Stimulated activated naive B cell treated with anti-CD40 and anti-IgM and Interleukin-4, amounts not matched to agents 10 μg/mL and 1 μg/mL and 100 μg/mL, for 72 hours (primary cell): ENCODE results near the gene FLT3LG.
A peak's percentile ranks its signal among the peaks of the same experiment; 100 is the strongest.
"Not testable (repeated sequence)": the region's sequence is repeated elsewhere in the genome, so short reads cannot be mapped to it uniquely, and the experiment has no call there.

Source experiments
- ATAC-seq, 2 donors: fragments of 150-1000 bp; cut with Tn5 transposase; replicated peaks; 2 replicates each; pipeline ENCODE4 v1.10.0; 2021; ENCODE audit warnings: moderate library complexity in 1 of 2
- DNase-seq: peaks from one replicate; pipeline ENCODE4 v3.0.0; 2021
- H3K27ac Mint-ChIP-seq: one replicate; pipeline ENCODE4 v1.8.0; 2022; ENCODE audit warnings: mild to moderate bottlenecking, mixed read lengths
- H3K27me3 Mint-ChIP-seq, 2 donors: one replicate each; pipeline ENCODE4 v1.8.0; 2022; ENCODE audit warnings: mixed read lengths in 2 of 2
- H3K36me3 Mint-ChIP-seq, 2 donors: one replicate each; pipeline ENCODE4 v1.8.0; 2022; ENCODE audit warnings: mixed read lengths in 2 of 2, mild to moderate bottlenecking in 1 of 2
- H3K4me1 Mint-ChIP-seq, 2 donors: one replicate each; pipeline ENCODE4 v1.8.0; 2022; ENCODE audit warnings: mixed read lengths in 2 of 2, mild to moderate bottlenecking in 1 of 2
- H3K4me3 Mint-ChIP-seq, 2 donors: one replicate each; pipeline ENCODE4 v1.8.0; 2022; ENCODE audit warnings: mild to moderate bottlenecking in 2 of 2, mixed read lengths in 2 of 2, moderate library complexity in 1 of 2
- H3K9me3 Mint-ChIP-seq, 2 donors: one replicate each; pipeline ENCODE4 v1.8.0; 2022; ENCODE audit warnings: mixed read lengths in 2 of 2, mild to moderate bottlenecking in 1 of 2

Gene FLT3LG

GRCh38 chr19:49444100-49444700, 29.8 kb upstream of the FLT3LG start:
- Mint-ChIP-seq H3K27ac (peak overlapping the region; percentile 65), H3K27me3 (peaks cover 34 to 35% of the 10 kb centered on the region in 2 donors), H3K36me3 (peaks cover 29 to 34% of the 10 kb centered on the region in 2 donors), H3K4me3 (peak overlapping the region; percentile 84 to 88), H3K4me1 (peaks cover 31 to 51% of the 10 kb centered on the region in 2 donors)
- ATAC-seq, DNase-seq, H3K9me3 Mint-ChIP-seq: not testable (repeated sequence)

GRCh38 chr19:49445997-49446396, 28.0 kb upstream of the FLT3LG start:
- no peaks in the 10 kb centered on the region for H3K9me3 Mint-ChIP-seq
- H3K27ac Mint-ChIP-seq, result no peak overlapping the region
- peaks cover 37 to 49% of the 10 kb centered on the region in 2 donors for H3K36me3 Mint-ChIP-seq
- H3K4me1 Mint-ChIP-seq, result peaks cover 37 to 62% of the 10 kb centered on the region in 2 donors
- H3K27me3 Mint-ChIP-seq, result peaks cover 16 to 17% of the 10 kb centered on the region in 2 donors
- ATAC-seq (no peak), DNase-seq (no peak)
- no peak overlapping the region for H3K4me3 Mint-ChIP-seq

GRCh38 chr19:49447485-49448431, 26.3 kb upstream of the FLT3LG start:
- Mint-ChIP-seq H3K4me1 (peaks cover 32 to 62% of the 10 kb centered on the region in 2 donors), H3K9me3 (no peaks in the 10 kb centered on the region), H3K27me3 (peaks cover 2% of the 10 kb centered on the region in 2 donors), H3K36me3 (peaks cover 36 to 55% of the 10 kb centered on the region in 2 donors), H3K4me3 (no peak overlapping the region), H3K27ac (peak overlapping the region; percentile 37)
- no peak for ATAC-seq
- no peak for DNase-seq

GRCh38 chr19:49448432-49448786, 25.6 kb upstream of the FLT3LG start:
- ATAC-seq (no peak), DNase-seq (no peak)
- Mint-ChIP-seq H3K36me3 (peaks cover 38 to 58% of the 10 kb centered on the region in 2 donors), H3K9me3 (no peaks in the 10 kb centered on the region), H3K27ac (peak overlapping the region; percentile 3), H3K27me3 (no peaks in the 10 kb centered on the region), H3K4me3 (peak overlapping the region in 1 of 2 donors; percentile 27), H3K4me1 (peaks cover 35 to 63% of the 10 kb centered on the region in 2 donors)

- Mint-ChIP-seq H3K27me3 (no peaks in the 10 kb centered on the region), H3K27ac (no peak overlapping the region), H3K9me3 (no peaks in the 10 kb centered on the region), H3K36me3 (peaks cover 39 to 58% of the 10 kb centered on the region in 2 donors), H3K4me3 (peak overlapping the region; percentile 90 to 100), H3K4me1 (peaks cover 31 to 64% of the 10 kb centered on the region in 2 donors)
- DNase-seq, result no peak
- no peak for ATAC-seq
Measured at GRCh38 chr19:49450405-49450804, 23.6 kb upstream of the FLT3LG start.

- Mint-ChIP-seq H3K4me3 (peak within 1 kb of the TSS; percentile 90 to 100), H3K27me3 (no peaks in the 10 kb centered on the region), H3K4me1 (peaks cover 32 to 71% of the 10 kb centered on the region in 2 donors), H3K27ac (peak within 1 kb of the TSS; percentile 100), H3K9me3 (no peaks in the 10 kb centered on the region), H3K36me3 (peaks cover 43 to 56% of the 10 kb centered on the region in 2 donors)
- ATAC-seq (peak; percentile 77 to 78), DNase-seq (peak; percentile 95)
Measured at GRCh38 chr19:49451430-49452181, 22.4 kb upstream of the FLT3LG start, which contains the start of gene PIH1D1. TSS of gene PIH1D1 (minus strand) at chr19:49451814. CDS start at chr19:49451574, 240 bp downstream.

GRCh38 chr19:49453013-49453756, 20.8 kb upstream of the FLT3LG start, which contains the start of gene ALDH16A1:
TSS of gene ALDH16A1 (plus strand) at chr19:49453225. CDS start at chr19:49453332, 107 bp downstream.
- Mint-ChIP-seq H3K4me1 (peaks cover 31 to 71% of the 10 kb centered on the region in 2 donors), H3K9me3 (no peaks in the 10 kb centered on the region), H3K4me3 (peak within 1 kb of the TSS; percentile 90 to 100), H3K36me3 (peaks cover 39 to 52% of the 10 kb centered on the region in 2 donors), H3K27me3 (no peaks in the 10 kb centered on the region), H3K27ac (peak within 1 kb of the TSS; percentile 100)
- peak; percentile 98 for DNase-seq
- ATAC-seq, result peak; percentile 87 to 89

- Mint-ChIP-seq H3K9me3 (no peaks in the 10 kb centered on the region), H3K27me3 (no peaks in the 10 kb centered on the region), H3K4me1 (peaks cover 26 to 65% of the 10 kb centered on the region in 2 donors), H3K4me3 (peak overlapping the region; percentile 90 to 100), H3K27ac (peak overlapping the region; percentile 100), H3K36me3 (peaks cover 33 to 46% of the 10 kb centered on the region in 2 donors)
- peak; percentile 32 for DNase-seq
- peak; percentile 5 to 10 for ATAC-seq
Measured at GRCh38 chr19:49453757-49454240, 20.2 kb upstream of the FLT3LG start.

- ATAC-seq (no peak), DNase-seq (no peak)
- Mint-ChIP-seq H3K4me3 (no peak overlapping the region), H3K36me3 (peaks cover 32 to 44% of the 10 kb centered on the region in 2 donors), H3K27ac (no peak overlapping the region), H3K4me1 (peaks cover 17 to 57% of the 10 kb centered on the region in 2 donors), H3K27me3 (no peaks in the 10 kb centered on the region), H3K9me3 (no peaks in the 10 kb centered on the region)
Measured at GRCh38 chr19:49455773-49456172, 18.2 kb upstream of the FLT3LG start.

GRCh38 chr19:49456326-49456725, 17.7 kb upstream of the FLT3LG start:
- Mint-ChIP-seq H3K36me3 (peaks cover 33 to 42% of the 10 kb centered on the region in 2 donors), H3K4me1 (peaks cover 15 to 52% of the 10 kb centered on the region in 2 donors), H3K4me3 (no peak overlapping the region), H3K9me3 (no peaks in the 10 kb centered on the region), H3K27ac (peak overlapping the region; percentile 25), H3K27me3 (no peaks in the 10 kb centered on the region)
- no peak for ATAC-seq
- no peak for DNase-seq

GRCh38 chr19:49458567-49458903, 15.5 kb upstream of the FLT3LG start:
- peaks cover 35 to 41% of the 10 kb centered on the region in 2 donors for H3K36me3 Mint-ChIP-seq
- H3K27ac Mint-ChIP-seq, result no peak overlapping the region
- no peaks in the 10 kb centered on the region for H3K9me3 Mint-ChIP-seq
- peaks cover 10 to 36% of the 10 kb centered on the region in 2 donors for H3K4me1 Mint-ChIP-seq
- no peak overlapping the region for H3K4me3 Mint-ChIP-seq
- no peak for ATAC-seq
- H3K27me3 Mint-ChIP-seq, result no peaks in the 10 kb centered on the region
- DNase-seq, result no peak

- peaks cover 5 to 31% of the 10 kb centered on the region in 2 donors for H3K4me1 Mint-ChIP-seq
- no peak for DNase-seq
- no peak overlapping the region for H3K27ac Mint-ChIP-seq
- no peaks in the 10 kb centered on the region for H3K27me3 Mint-ChIP-seq
- ATAC-seq, result no peak
- no peak overlapping the region for H3K4me3 Mint-ChIP-seq
- peaks cover 40 to 45% of the 10 kb centered on the region in 2 donors for H3K36me3 Mint-ChIP-seq
- H3K9me3 Mint-ChIP-seq, result no peaks in the 10 kb centered on the region
Measured at GRCh38 chr19:49459388-49459787, 14.6 kb upstream of the FLT3LG start.

- not testable (repeated sequence) for DNase-seq, H3K4me3 Mint-ChIP-seq, H3K9me3 Mint-ChIP-seq, H3K27me3 Mint-ChIP-seq, ATAC-seq, H3K27ac Mint-ChIP-seq
- H3K4me1 Mint-ChIP-seq, result peaks cover 6 to 25% of the 10 kb centered on the region in 2 donors
- H3K36me3 Mint-ChIP-seq, result peaks cover 53 to 54% of the 10 kb centered on the region in 2 donors
Measured at GRCh38 chr19:49461130-49461529, 12.9 kb upstream of the FLT3LG start.
